Muscle layer of duodenum (tissue), 2 donors: Measurements from ENCODE around the gene IGFBP3.
A peak's percentile ranks its signal among the peaks of the same experiment; 100 is the strongest.

Experiments
- H3K27ac ChIP-seq: one replicate; pipeline ENCODE4 v1.7.0; 2013; ENCODE audit warnings: mild to moderate bottlenecking, low read length
- H3K27me3 ChIP-seq: one replicate; pipeline ENCODE4 v1.7.0; 2013; ENCODE audit warnings: low read depth, mild to moderate bottlenecking, control low read depth, low read length
- H3K36me3 ChIP-seq, 2 donors: one replicate each; pipeline ENCODE4 v1.7.0; 2013; ENCODE audit warnings: low read length in 2 of 2, control low read depth in 1 of 2, mild to moderate bottlenecking in 1 of 2; ENCODE audit not compliant: insufficient read depth in 2 of 2, control insufficient read depth in 1 of 2
- H3K4me1 ChIP-seq, 2 donors: one replicate each; pipeline ENCODE4 v1.7.0; 2013; ENCODE audit warnings: low read length in 2 of 2, mild to moderate bottlenecking in 2 of 2, control low read depth in 1 of 2, moderate library complexity in 1 of 2; ENCODE audit not compliant: insufficient read depth in 2 of 2, control insufficient read depth in 1 of 2
- H3K4me3 ChIP-seq, 2 donors: one replicate each; pipeline ENCODE4 v1.7.0; 2013; ENCODE audit warnings: low read length in 2 of 2, low read depth in 1 of 2, mild to moderate bottlenecking in 1 of 2
- H3K9me3 ChIP-seq, 2 donors: one replicate each; pipeline ENCODE4 v1.7.0; 2013; ENCODE audit warnings: low read length in 2 of 2, control low read depth in 1 of 2, mild to moderate bottlenecking in 1 of 2; ENCODE audit not compliant: control insufficient read depth in 1 of 2
- donor health status: healthy.

Gene IGFBP3

DNA sequence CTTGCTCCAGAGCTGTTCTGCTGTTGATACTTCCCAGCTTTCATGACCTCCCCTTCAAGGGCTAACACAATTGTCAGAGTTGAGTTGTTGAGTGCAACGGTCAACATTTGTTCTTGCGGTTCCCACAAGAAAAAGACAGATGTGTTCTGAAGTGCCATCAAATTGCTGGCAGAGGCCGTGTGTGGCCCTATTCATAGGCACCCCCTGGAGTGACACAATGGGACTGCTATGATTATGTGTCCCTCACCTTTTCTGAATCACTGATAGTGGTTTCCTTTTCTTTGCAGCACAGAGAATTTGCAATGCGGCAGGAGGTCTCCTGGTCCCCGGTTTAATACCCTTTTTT, 38.6 kb downstream of the IGFBP3 start:
- no peaks in the 10 kb centered on the region for H3K36me3 ChIP-seq
- H3K27ac ChIP-seq: no peak overlapping the region
- peaks cover 3% of the 10 kb centered on the region in 2 donors for H3K9me3 ChIP-seq
- H3K4me3 ChIP-seq: no peak overlapping the region
- no peaks in the 10 kb centered on the region for H3K4me1 ChIP-seq
- peaks cover 7% of the 10 kb centered on the region for H3K27me3 ChIP-seq

DNA sequence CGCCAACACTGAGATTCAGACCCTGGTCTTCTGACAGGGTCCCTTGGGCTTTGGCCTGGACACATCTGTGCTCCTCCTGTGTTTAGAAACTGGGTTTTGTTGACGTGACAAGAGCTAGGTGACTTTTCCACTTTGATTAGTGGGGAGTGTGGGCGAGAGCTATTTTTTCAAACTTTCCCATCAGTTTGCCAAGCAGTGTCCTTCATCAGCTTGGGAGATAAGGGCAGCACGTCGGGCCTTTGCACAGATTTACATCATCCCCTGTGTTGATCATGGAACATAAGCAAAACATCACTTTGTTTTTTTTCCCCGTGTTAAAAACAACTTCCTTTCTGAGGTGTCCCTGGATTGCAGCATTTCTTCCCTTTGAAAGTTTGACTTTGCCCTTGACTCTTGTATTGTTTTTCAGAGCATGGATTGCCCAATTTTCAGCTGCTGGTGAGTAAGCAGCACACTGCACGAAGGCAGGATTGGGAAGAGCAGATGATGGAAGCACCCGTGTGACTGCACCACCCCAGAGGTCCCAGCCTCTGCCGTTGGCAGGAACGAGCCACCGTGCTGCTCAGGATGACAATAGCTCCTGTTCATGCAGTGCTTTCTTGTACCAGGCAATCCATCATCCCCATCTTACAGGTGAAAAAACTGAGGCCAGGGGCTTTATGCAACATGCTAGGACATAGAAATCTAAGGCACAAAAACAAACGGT, 39.2 kb downstream of the IGFBP3 start:
- Histone ChIP-seq H3K4me3 (no peak overlapping the region), H3K27ac (no peak overlapping the region), H3K27me3 (peaks cover 6% of the 10 kb centered on the region), H3K9me3 (peaks cover 3% of the 10 kb centered on the region in 2 donors), H3K4me1 (no peaks in the 10 kb centered on the region), H3K36me3 (no peaks in the 10 kb centered on the region)

DNA sequence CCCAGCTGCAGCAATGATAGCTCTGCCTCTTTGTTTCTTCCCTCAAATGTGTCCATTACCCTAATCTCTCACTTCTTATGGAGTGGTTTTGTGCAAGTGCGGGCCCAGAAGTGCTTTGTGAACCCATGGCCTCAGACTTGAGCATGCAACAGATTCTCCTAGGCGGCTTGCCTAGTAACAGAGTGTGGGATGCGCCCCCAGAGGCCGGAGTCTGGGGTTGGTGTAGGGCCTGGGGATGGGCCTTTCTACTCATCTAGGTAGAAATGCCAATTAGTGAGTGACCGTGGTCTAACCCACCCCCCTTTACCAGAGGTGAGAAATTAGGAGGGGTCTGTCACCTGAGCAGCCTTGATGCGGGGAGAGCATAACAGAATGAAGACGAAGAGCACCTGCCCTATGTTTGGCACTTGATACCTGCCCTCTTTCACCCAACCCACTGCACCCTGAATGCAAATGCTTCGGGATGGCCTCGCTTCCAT, 39.8 kb downstream of the IGFBP3 start:
- Histone ChIP-seq H3K4me1 (no peaks in the 10 kb centered on the region), H3K27me3 (peaks cover under 1% of the 10 kb centered on the region), H3K9me3 (peaks cover 3% of the 10 kb centered on the region in 2 donors), H3K4me3 (no peak overlapping the region), H3K27ac (no peak overlapping the region), H3K36me3 (no peaks in the 10 kb centered on the region)

DNA sequence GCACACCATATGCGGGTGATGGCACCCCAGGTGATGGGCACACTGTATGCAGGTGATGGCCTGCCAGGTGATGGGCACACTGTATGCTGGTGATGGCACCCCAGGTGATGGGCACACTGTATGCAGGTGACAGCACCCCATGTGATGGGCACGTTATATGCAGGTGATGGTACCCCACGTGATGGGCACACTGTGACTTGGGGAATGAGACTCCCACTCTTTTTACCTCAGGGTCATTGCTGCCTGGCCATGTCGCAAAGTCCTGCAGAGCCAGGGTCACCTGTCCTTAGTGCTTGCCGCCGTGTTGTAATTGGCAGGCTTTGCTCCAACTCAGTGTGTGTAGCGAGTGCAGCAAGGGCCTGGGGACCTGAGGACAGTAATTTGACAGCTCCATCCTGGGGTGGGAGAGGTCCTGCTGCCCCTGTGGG, 40.6 kb downstream of the IGFBP3 start:
- H3K9me3 ChIP-seq: peaks cover 3% of the 10 kb centered on the region in 2 donors
- no peak overlapping the region for H3K27ac ChIP-seq
- no peak overlapping the region for H3K4me3 ChIP-seq
- H3K27me3 ChIP-seq: no peaks in the 10 kb centered on the region
- H3K4me1 ChIP-seq: no peaks in the 10 kb centered on the region
- no peaks in the 10 kb centered on the region for H3K36me3 ChIP-seq

DNA sequence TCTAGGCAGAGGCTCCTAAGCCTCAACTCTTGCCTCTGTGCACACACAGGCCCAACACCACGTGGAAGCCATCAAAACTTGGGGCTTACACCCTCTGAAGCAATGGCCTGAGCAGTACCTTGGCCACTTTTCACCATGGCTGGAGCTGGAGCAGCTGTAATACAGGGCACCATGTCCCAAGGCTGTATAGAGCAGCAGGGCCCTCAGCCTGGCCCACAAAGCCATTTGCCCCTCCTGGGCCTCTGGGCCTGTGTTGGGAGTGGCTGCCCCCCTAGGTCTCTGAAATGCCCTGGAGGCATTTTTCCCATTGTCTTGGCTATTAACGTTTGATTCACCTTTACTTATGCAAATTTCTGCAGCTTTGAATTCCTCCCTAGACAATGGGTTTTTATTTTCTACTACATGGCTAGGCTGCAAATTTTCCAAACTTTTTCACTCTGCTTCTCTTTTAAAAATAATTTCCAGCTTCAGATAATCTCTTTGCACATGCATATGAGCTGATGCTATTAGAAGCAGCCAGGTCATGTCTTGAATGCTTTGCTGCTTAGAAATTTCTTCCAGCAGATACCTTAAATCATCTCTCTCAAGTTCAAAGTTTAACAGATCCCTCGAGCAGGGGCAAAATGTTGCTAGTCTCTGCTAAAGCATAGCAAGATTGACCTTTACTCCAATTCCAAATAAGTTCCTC, 42.5 kb downstream of the IGFBP3 start:
- Histone ChIP-seq H3K36me3 (no peaks in the 10 kb centered on the region), H3K27ac (no peak overlapping the region), H3K27me3 (no peaks in the 10 kb centered on the region), H3K4me1 (no peaks in the 10 kb centered on the region), H3K9me3 (peaks cover 3% of the 10 kb centered on the region in 2 donors), H3K4me3 (peak overlapping the region in 1 of 2 donors; percentile 7)

DNA sequence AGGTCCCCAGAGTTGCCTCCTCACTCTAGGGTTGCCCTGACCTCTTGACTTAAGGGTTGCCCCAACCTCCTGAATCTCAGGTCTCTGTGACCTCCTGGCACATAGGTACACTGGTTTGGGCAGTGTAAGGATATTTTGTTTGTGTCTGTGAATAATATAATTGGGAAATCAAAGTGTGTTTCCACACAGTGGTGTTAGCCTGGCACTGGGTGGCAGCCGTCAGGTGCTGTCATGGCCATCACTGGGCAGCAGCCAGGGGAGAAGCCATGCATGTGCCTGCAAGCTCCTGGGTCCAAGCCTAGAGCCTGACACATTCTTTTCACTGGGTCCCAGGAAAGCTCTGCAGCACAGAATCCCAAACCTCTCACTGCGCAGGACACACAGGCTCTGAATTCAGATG, 44.6 kb downstream of the IGFBP3 start:
- Histone ChIP-seq H3K9me3 (peaks cover 3% of the 10 kb centered on the region in 2 donors), H3K4me3 (no peak overlapping the region), H3K36me3 (no peaks in the 10 kb centered on the region), H3K4me1 (no peaks in the 10 kb centered on the region), H3K27me3 (no peaks in the 10 kb centered on the region), H3K27ac (no peak overlapping the region)

DNA sequence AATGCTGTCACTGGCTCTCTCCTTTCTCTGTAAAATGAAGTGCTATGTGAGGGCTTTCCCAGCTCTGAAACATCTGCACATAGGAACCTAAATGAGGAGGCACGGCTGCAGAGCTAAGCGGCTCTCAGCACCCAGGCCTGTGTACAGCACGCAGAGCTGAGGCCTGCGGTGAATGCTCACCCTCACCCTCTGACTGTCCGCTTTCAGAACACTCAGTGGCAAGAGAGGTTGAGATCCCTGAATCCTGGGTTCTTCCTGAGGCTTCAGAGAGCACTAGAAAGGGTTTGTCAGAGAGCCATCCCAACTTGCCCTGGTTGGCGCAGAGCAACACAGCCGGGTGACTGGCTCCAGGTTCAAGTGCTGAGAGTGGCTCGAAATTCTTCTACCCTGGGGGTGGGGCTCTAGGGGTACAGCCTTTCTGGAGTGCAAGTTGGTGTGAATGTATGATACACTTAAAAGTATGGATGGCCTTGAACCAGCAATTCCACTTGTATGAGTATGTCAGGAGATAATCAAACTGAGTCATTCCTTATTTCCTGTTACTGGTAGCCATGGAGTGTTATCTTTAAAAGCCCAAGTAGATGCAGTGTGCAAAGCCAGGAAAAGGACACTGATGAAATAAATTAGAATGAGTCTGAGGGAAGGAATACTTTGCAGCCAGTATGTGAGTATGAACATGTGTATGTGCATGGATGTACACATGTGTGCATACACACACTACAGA, 46.5 kb downstream of the IGFBP3 start:
- no peak overlapping the region for H3K27ac ChIP-seq
- no peak overlapping the region for H3K4me3 ChIP-seq
- H3K4me1 ChIP-seq: no peaks in the 10 kb centered on the region
- H3K9me3 ChIP-seq: peaks cover 3% of the 10 kb centered on the region in 2 donors
- no peaks in the 10 kb centered on the region for H3K27me3 ChIP-seq
- no peaks in the 10 kb centered on the region for H3K36me3 ChIP-seq

DNA sequence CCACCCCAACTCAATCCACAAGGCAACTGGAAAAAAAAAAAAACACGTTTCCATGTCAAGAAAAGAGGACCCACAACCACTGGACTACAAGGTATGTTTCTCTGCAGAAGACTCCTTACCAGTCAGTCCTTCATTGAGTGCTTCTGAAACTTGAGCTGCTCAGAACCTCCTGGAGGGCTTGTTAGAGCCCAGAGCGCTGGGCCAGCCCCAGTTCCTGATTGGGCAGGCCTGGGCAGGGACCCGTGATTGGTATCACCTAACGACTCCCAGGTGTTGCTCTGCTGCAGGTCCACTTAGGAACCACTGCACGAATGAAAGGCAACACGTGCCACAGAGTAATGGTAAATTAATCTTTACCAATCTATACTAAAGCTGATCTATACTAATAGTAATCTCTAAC, 47.7 kb downstream of the IGFBP3 start:
- Histone ChIP-seq H3K4me1 (no peaks in the 10 kb centered on the region), H3K9me3 (peaks cover under 1 to 3% of the 10 kb centered on the region in 2 donors), H3K4me3 (no peak overlapping the region), H3K36me3 (no peaks in the 10 kb centered on the region), H3K27ac (no peak overlapping the region), H3K27me3 (no peaks in the 10 kb centered on the region)

DNA sequence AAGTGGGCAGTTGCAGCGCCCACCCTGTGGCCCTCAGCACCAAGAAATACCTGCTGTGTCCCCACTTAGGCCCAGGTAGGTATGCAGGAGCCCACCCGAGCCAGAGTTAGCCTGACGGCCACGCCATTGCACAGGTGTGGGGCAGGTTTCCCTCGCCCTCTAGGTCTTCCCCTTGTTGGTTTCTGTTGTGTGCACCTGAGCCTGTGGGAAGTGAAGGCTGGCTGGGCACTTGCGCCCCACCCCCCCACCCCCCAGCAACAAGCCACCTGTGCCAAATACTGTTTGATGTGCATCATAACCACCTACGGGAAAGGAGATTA, 48.1 kb downstream of the IGFBP3 start, which contains the start of gene CCDC201:
TSS of gene CCDC201 (minus strand) at position 48 of the 320 bp plus-strand sequence. CDS start 75 bp downstream, outside the sequence.
- no peak within 1 kb of the TSS for H3K4me3 ChIP-seq
- no peaks in the 10 kb centered on the region for H3K27me3 ChIP-seq
- no peaks in the 10 kb centered on the region for H3K36me3 ChIP-seq
- H3K4me1 ChIP-seq: no peaks in the 10 kb centered on the region
- H3K27ac ChIP-seq: no peak within 1 kb of the TSS
- H3K9me3 ChIP-seq: peaks cover 0 to 2% of the 10 kb centered on the region in 2 donors

DNA sequence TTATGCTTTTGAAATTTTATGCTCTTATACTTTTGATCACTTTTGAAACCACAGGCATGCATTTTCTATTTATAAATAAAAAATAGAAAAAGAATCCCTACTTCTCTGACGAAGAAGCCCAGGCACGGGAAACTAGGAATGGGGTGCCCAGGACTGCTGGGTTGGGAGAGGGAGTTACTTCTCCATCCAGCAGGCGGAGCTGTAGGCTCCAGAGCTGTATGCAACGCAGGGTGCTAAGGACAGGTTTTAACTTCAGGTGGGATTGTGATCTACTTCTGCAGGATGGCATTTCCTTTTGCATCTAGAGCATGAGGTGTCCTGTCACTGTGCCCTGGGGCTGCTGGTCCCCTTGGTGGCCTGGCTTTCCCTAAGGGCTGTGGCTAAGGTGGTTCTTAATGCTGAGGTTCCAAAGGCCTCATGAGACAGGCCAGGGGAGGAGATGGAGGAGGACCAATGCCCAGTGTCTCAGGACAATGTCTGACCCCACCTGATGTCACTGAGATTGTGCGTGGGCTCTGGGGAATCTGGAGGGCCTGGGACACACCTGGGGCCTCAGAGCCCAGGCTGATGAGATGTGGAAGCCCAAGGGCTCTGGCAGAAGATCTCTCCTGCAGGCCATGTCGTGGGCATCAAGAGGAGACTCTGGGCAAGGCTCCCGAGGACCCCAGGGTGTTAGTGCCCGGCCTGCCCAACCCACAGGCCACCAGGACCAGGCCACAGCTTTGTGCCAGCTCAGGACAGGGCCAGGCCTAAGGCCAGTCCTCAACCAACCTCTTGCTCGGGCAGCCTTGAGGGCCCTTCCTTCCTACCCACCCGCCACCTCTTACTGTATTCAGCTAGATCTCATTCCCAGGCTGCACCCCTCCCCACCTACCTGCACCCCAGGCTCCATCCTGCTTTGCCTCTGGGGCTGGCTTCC, 48.7 kb downstream of the IGFBP3 start:
- no peaks in the 10 kb centered on the region for H3K4me1 ChIP-seq
- no peak overlapping the region for H3K27ac ChIP-seq
- no peaks in the 10 kb centered on the region for H3K27me3 ChIP-seq
- H3K9me3 ChIP-seq: peaks cover 0 to 4% of the 10 kb centered on the region in 2 donors
- no peaks in the 10 kb centered on the region for H3K36me3 ChIP-seq
- no peak overlapping the region for H3K4me3 ChIP-seq
